Fibroblast of skin of abdomen (primary cell): ENCODE data around the gene ARSJ. TPM values are rescaled to one million over a fixed set of nuclear protein-coding genes. Genes with fewer than 3 reads are reported as not detected.
"Not testable (repeated sequence)": the region's sequence is repeated elsewhere in the genome, so short reads cannot be mapped to it uniquely, and the experiment has no call there.

Source experiments
- DNase-seq: peaks from one replicate; pipeline ENCODE4 v3.0.0-alpha.2; 2013
- polyA plus RNA-seq, 2 experiments: library from polyadenylated mRNA; unstranded; fragments of 120-200 nt; gene quantifications; one replicate each; pipeline ENCODE4 v1.2.1, GENCODE V29; 2013; ENCODE audit not compliant: insufficient read length in 2 of 2

Gene ARSJ
- 42.5 TPM for polyA plus RNA-seq (2013, experiment 1 of 2; ENCODE audit: insufficient read length)
- 42.6 TPM for polyA plus RNA-seq (2013, experiment 2 of 2; ENCODE audit: insufficient read length)

DNA sequence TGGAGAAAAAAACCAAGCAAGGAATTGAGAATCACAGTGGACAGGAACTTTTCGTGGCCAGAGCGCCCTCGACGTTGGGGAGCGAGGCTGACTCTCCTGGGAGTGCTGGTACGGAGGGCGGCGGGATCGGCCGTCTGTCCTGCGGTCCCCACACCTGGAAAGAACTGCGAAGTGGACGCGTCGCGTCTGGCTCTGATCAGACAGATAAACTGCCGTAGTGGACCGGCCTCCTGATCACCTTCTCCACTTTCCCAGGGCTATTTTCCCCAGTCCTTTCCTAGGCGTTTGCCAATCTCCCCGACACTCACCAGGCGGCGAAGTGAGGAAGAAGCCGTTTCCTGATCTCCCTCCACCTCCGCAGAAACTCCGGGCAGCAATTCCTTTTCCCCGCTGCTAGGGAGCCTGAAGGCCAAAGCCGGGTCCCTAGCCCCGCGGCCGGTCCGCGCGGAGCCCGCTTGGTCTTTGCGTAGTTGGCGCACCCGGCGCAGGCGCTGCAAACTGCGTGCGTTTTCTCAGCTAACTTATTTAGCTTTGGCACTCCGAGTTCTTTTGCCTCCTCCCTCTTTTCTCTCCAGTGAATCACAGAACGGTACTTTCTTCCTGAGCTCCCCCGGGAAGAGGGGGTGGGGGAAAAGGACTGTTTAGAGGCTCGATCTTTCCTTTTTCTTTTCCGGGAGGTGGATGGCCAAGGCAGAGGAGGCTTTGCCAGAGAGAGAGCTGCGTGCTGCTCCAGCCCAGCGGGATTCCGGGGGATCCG is at the start of gene ARSJ:
Gene ARSJ (minus strand): TSS at position 500 of the 757 bp plus-strand sequence. CDS start 813 bp downstream, outside the sequence.
- peak; percentile 90 for DNase-seq

GRCh38 chr4:114028071-114028470 is 48.6 kb upstream of the ARSJ start:
- no peak for DNase-seq

- DNase-seq: no peak
Observed at GRCh38 chr4:114027596-114027995, 48.1 kb upstream of the ARSJ start.

- no peak for DNase-seq
Observed at GRCh38 chr4:114026447-114026846, 47.0 kb upstream of the ARSJ start.

- no peak for DNase-seq
Observed at GRCh38 chr4:114025176-114025777, 45.8 kb upstream of the ARSJ start.

DNA sequence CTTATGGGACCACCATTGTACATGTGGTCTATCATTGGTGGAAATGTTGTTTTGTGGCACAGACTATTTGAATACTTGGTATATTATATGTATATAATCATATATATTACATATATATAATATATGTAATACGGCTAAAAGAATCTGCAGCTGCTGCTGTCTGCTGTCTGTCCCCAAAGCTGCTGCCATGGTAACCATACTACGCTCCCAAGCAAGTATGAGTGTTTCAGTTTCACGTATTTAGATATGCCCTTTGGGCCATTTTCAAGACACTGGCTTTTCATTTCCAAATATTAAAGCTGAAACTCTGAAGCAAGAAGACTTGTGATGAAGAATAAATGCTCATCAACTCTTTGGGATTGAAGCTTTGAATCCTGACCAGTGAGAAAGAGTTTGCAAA is 42.0 kb upstream of the ARSJ start:
- no peak for DNase-seq

- no peak for DNase-seq
Observed at GRCh38 chr4:114019969-114020358, 40.5 kb upstream of the ARSJ start.

DNA sequence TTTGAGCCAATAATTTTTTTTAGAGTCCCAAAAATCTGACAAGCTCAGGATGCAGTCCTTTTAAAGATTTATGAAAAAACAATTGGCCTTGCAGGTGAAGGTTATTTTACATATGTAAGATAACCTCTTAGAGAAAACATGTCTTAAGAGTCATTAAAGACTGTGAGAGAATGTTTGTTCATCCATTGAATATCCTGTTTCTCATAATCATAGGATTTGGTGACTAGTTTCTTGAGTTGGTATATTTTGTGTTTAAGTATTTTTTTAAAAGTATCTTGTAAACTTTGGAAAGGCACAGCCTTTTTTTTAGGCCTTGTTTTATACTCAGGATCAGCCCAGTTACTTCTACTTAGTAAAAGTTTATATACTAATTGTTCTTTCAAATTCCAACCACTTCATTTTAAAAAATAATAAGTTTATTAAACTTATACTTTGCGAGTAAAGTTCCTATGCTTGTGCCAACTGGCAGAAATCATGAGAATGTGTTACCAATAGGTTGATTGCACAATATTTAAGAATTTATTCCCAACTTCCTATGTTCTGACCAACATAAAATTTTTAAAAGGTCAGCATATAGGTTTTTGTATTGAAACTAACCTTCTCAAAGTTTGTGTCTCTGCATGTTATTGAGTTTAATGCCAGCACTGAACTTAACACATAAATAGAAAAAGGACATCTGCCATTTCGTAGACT is 40.0 kb upstream of the ARSJ start:
- no peak for DNase-seq

- peak; percentile 16 for DNase-seq
Observed at GRCh38 chr4:114017120-114017917, 37.9 kb upstream of the ARSJ start.

GRCh38 chr4:114015444-114015899 is 36.0 kb upstream of the ARSJ start:
- peak; percentile 100 for DNase-seq

- DNase-seq: not testable (repeated sequence)
Observed at GRCh38 chr4:114013201-114013600, 33.8 kb upstream of the ARSJ start.

- no peak for DNase-seq
Observed at GRCh38 chr4:114012749-114013148, 33.3 kb upstream of the ARSJ start.

- peak; percentile 78 for DNase-seq
Observed at GRCh38 chr4:114005569-114006442, 26.4 kb upstream of the ARSJ start.

DNA sequence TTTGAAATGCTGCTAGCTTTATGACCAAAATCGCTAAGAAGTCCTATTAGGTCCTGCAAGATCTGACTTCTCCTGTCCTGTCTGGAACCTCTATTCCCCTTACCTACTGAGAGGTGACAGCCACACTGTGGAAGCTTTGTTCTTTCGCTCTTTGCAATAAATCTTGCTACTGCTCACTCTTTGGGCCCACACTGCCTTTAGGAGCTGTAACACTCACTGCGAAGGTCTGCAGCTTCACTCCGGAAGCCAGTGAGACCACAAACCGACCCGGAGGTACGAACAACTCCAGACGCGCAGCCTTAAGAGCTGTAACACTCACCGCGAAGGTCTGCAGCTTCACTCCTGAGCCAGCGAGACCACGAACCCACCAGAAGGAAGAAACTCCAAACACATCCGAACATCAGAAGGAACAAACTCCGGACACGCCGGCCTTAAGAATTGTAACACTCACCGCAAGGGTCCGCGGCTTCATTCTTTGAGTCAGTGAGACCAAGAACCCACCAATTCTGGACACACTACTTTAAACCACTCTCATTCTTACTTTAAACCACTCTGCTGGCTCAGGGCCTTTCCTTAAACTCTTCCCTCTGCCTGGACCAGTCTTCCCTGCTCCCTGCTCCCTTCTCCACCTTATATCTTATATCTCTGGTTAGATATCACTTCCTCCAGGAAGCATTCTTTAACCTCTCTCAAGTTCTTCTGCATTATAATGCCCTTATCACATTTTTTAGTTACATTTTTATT is 25.2 kb upstream of the ARSJ start:
- DNase-seq: not testable (repeated sequence)

DNA sequence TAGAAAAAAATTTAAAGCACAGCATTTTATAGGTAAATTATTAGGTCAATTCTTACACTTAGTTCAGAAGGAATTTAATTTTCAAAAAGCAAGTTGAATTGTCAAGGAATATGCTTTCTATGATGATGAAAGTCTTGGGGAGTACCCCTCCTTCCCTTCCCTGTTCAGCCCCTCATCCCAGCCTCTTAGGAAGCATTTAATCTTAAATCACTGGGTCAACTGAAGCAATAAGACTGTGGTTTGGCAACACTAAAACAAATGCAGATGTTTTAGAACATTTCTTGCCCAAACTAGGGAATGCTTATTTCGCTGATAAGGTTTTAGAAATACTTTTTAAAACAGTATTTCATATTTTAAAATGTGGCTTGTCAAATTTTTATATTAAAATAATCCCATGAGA is 19.1 kb upstream of the ARSJ start:
- peak; percentile 62 for DNase-seq

DNA sequence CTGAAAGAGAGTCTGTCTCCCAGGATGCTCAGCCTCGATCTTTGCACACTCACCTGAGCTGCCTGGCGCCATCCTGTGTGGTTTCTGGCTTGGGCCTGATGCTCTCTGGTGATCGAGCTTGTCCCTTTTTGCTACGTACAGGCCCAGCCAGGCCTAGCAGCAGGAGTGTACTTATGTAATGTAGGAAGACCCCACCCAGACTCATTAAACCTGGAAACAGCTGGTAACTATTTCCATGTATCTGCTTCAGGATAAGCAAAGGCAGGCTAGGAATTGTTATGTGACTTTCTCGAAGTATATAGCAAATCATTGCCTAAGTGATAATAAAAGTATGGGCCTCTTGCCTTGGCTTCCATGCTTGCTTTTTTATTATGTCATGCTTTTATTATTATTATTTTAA is 18.6 kb upstream of the ARSJ start:
- DNase-seq: no peak

GRCh38 chr4:113997206-113997605 is 17.8 kb upstream of the ARSJ start:
- no peak for DNase-seq

DNA sequence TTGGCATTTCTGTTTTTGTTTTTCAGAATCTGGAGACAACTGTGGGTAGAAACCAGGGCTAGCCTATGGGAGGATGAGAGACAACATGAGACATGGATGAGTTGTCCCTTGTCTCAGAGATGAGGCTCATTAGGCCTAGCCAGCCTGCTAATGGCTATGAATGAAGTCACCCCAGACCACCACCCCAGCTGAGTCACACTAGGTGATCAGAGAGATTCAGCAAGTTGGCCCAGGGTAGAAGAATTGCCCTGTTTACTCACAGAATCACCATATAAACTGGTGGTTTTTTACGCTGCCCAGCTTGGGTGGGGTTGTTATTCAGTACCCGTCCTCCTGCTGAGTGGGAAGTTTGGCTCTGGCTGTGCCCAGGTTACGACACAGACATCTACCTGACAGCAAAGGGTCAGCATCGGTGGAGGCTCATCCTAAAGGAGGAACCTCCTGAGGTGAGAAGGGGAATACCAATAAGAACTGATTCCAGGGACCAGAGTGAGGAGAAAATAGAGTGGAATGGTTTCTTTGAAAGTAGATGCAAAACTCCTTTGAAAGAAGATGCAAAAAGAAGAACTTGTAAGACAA is 17.2 kb upstream of the ARSJ start:
- peak; percentile 48 for DNase-seq

DNA sequence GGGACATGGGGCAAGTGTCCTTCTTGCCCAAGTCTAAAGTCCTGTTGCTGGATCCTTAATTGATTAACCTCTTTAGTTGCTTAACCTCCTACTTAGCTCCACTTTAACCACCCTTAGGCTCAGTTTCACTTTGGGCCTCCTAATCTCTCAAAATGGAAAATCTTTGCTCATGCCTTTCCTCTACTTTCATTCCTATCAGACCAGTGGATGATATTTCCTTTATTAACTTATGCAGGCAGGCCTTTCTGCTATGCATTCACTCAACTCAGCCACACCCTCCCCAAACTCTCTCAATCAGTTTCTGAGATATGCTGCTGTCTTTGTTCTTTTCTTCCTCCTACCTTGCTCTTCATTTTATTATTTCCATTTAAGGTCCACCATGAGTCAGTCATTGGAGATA is 14.4 kb upstream of the ARSJ start:
- DNase-seq: no peak

- no peak for DNase-seq
Observed at GRCh38 chr4:113990886-113991285, 11.4 kb upstream of the ARSJ start.
